ENCODE results near the gene ZCCHC14.
"Not testable (repeated sequence)": the region's sequence is repeated elsewhere in the genome, so short reads cannot be mapped to it uniquely, and the experiment has no call there.

DNA sequence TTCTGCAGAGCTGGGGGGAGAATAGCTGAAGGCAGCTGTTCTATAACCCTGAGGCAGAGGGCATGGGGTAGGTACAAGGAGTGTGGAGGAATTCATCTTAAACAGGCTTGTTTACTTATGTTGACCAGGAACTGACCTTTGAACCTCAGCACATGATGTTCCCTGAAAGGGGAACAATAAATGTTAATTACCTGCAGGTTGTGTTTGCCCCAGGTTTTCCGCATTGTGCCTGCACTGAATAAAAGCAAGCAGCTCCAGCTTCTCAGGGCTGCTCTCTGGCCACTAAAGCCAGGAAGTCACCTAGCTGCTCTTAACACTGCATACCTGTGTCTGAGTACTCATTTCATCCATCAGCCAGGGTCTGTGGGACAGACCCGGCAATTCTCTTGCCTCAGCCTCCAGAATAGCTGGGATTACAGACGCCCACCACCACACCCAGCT, 113.5 kb downstream of the ZCCHC14 start:
- not testable (repeated sequence) for TF ChIP-seq CTCF (optimal IDR thresholded peaks at IDR 0.05 in 1 of 3, IDR thresholded peaks at IDR 0.05 in 1 of 3, conservative IDR thresholded peaks at IDR 0.05 in 1 of 3; ENCODE audit: extremely low read depth in 1 of 3, insufficient read depth in 2 of 3, low read length in 3 of 3); EZH2 (IDR thresholded peaks at IDR 0.05; ENCODE audit: low read length)

Data from keratinocyte (primary cell).